WI38 (cell line): ENCODE measurements around the gene CCDC51.

Experiments
- H3K4me3 ChIP-seq: 2 replicates; pipeline ENCODE4 v1.5.1; 2011; ENCODE audit warnings: low read depth, mild to moderate bottlenecking, control low read depth, low read length
- CTCF ChIP-seq: IDR thresholded peaks from 2 replicates; pipeline ENCODE4 v1.5.1; 2012; ENCODE audit warnings: low read depth, mild to moderate bottlenecking, control low read depth, low read length

Gene CCDC51

DNA sequence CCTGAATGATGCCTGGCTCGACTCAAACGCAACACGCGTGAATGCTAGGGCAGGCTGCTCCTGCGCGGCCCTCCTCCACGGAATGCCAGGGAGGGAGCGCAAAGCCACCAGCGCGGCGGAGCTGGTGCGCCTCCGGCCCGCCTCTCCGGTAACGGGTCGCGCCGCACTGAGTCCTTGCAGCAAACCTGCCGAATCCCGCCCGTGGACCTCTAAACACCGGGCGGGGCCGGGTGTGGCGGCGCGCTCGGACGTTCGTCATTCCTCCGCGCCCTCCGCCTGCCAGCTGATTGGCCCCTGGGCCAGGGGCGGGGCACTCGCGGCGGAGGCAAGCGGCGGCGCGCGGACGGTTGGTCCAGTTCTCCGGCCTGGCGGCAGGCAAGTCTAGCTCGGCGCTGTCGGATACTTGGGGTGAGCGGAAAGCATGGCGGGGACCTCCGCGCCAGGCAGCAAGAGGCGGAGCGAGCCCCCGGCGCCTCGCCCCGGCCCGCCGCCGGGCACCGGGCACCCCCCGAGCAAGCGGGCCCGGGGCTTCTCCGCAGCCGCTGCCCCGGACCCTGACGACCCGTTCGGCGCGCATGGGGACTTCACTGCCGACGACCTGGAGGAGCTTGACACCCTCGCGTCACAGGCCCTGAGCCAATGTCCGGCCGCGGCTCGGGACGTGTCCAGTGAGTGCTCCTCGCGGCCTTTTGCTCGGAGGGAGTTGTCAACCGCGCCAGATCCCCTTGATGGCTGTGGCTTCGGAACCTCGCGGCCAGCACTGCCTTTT lies 6.7 kb upstream of the CCDC51 start, which contains the start of gene ATRIP:
Gene ATRIP, plus strand, starts transcription at position 313 of the 769 bp plus-strand sequence. Its CDS starts 109 bp downstream, at position 422.
- peak within 1 kb of the TSS; percentile 85 for H3K4me3 ChIP-seq
- no peak for TF ChIP-seq CTCF

GRCh38 chr3:48446043-48446424 lies 6.1 kb upstream of the CCDC51 start:
- peak overlapping the region; percentile 85 for H3K4me3 ChIP-seq
- TF ChIP-seq CTCF = no peak

- peak overlapping the region; percentile 85 for H3K4me3 ChIP-seq
- TF ChIP-seq CTCF = no peak
Measured at GRCh38 chr3:48445277-48445882, 5.5 kb upstream of the CCDC51 start.

- no peak overlapping the region for H3K4me3 ChIP-seq
- no peak for TF ChIP-seq CTCF
Measured at GRCh38 chr3:48441940-48442339, 2.0 kb upstream of the CCDC51 start.

- no peak for TF ChIP-seq CTCF
- H3K4me3 ChIP-seq = peak overlapping the region; percentile 96
Measured at GRCh38 chr3:48440590-48440958, 655 bp upstream of the CCDC51 start.

- TF ChIP-seq CTCF = no peak
- H3K4me3 ChIP-seq = no peak overlapping the region
Measured at GRCh38 chr3:48437812-48438211, 2.1 kb downstream of the CCDC51 start.

GRCh38 chr3:48436855-48437254 lies 3.1 kb downstream of the CCDC51 start:
- TF ChIP-seq CTCF = no peak
- H3K4me3 ChIP-seq = no peak overlapping the region
